NCI-H524 treated with DMSO at 0.1 percent for 48 hours (cell line): ENCODE measurements around the gene CHIT1.
"Not testable (repeated sequence)": the region's sequence is repeated elsewhere in the genome, so short reads cannot be mapped to it uniquely, and the experiment has no call there.

Source experiments
- DNase-seq: peaks from one replicate; lab custom pipeline; 2025; lab: John Stamatoyannopoulos, UW

CHIT1 gene

DNA sequence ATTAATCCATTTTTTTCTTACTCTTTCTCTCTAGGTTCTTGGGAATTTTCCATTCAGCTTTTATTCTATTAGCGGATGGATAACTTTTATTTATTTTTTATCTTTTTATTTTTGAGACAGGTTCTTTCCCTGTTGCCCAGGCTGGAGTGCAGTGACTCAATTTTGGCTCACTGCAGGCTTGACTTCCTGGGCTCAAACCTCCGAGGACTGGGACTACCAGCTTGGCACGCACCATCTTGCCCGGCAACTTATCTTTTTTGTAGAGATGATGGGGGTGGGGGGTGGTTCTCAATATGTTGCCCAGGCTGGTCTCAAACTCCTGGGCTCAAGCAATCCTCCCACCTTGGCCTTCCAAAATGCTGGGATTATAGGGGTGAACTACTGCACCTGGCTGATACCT lies 36.1 kb upstream of the CHIT1 start:
- DNase-seq: no peak

DNA sequence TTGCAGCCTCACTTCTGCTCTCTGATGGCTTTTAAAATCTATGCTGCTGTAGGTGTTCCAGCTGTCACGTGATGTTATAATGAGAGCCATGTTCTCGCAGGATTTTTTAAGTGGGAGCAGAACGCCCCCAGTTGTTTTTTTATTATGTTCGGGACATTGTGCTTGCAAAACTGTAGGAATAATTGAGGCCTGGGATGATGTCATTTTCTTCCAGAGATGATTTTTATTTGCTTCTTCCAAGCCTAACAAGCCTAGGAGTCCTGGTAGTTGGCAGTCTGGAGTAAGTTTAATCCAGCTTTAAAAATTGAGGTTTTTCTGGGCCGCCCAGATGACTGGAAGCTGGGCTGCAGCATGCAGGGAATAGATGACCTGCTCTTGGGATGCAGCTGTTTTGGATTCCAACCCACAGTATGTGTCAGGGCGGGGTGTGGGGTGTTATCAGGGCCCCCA lies 34.6 kb upstream of the CHIT1 start:
- no peak for DNase-seq

DNA sequence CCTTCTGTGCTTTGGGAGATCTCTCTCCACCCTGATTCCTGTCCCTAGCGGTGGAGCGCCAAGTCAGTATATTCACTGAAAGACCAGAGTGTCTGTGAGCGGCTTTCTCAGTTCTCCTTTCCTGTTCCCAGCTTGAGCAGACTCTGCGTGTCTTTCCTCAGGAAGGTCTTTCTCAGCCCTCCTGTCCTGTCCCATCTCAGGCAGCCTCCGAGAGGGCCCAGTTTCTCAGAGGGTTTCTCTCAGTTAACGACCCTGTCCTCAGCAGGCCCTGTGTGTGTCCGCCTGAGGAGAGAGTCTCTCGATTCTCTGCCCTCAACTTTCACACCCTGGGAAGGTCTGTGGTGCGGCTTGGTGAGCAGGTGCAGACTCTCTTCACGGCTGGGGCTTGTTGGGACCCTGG lies 34.0 kb upstream of the CHIT1 start:
- no peak for DNase-seq

GRCh38 chr1:203256636-203257035 lies 27.2 kb upstream of the CHIT1 start:
- not testable (repeated sequence) for DNase-seq

DNA sequence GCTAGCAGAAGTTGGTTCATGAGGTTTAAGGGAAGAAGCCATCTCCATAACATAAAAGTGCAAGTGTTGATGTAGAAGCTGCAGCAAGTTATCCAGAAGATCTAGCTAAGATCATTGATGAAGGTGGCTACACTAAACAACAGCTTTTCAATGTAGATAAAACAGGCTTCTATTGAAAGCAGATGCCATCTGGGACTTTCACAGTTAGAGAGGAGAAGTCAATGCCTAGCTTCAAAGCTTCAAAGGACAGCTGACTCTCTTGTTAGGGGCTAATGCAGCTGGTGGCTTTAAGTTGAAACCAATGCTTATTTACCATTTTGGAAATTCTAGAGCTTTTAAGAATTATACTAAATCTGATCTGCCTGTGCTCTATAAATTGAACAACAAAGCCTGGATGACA lies 25.3 kb upstream of the CHIT1 start:
- not testable (repeated sequence) for DNase-seq

GRCh38 chr1:203252678-203253077 lies 23.2 kb upstream of the CHIT1 start:
- peak; percentile 98 for DNase-seq

- DNase-seq: no peak
Observed at GRCh38 chr1:203251466-203251865, 22.0 kb upstream of the CHIT1 start.

DNA sequence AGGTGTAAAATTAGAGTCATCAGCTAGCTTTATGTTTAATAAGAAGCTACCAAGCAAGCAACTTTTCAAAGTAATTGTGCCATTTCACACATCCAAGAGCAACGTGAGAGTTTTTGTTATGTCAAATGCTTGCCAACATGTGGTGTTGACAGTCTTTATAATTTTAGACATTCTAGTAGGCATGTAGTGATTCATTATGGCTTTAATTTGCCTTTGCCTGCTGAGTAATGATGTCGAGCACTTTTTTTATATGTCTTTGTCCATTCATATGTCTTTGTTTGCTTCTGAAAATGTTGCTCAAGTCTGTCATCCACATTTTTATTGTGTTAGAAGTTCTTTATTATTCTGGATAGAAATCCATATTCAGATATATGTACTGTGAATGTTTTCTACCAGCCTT lies 21.4 kb upstream of the CHIT1 start:
- no peak for DNase-seq

DNA sequence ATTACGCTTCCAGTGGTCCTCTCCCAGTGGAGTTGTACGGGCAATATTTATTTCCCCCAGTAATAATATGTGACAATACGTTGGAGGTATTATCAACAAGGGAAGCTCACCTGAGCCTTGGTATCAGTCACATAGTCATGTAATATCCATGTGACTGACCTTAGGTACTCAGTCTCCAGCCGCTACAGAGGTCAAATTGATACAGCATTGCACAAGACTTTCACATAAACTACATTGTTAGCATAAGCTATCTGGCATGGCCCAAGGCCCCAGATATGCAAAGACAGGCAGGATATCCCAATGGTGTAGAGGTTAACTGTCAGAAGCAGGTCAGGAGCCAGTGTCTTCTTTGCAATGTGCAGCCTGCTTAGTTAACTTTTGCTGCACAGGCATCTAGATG lies 15.3 kb upstream of the CHIT1 start:
- no peak for DNase-seq

DNA sequence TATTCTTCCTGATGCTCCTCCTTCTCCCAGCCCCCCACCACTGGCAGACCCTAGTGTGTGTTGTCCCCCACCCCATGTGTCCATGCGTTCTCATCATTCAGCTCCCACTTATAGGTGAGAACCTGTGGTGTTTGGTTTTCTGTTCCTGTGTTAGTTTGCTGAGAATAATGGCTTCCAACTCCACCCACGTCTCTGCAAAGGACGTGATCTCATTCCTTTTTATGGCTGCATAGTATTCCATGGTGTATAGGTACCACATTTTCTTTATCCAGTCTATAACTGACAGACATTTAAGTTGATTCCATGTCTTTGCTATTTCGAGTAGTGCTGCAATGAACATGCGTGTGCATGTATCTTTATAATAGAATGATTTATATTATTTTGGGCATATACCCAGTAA lies 12.2 kb upstream of the CHIT1 start:
- not testable (repeated sequence) for DNase-seq

GRCh38 chr1:203239526-203240305 lies 10.2 kb upstream of the CHIT1 start:
- DNase-seq: no peak

- DNase-seq: no peak
Observed at GRCh38 chr1:203239081-203239480, 9.6 kb upstream of the CHIT1 start.

- no peak for DNase-seq
Observed at GRCh38 chr1:203238535-203238934, 9.1 kb upstream of the CHIT1 start.

DNA sequence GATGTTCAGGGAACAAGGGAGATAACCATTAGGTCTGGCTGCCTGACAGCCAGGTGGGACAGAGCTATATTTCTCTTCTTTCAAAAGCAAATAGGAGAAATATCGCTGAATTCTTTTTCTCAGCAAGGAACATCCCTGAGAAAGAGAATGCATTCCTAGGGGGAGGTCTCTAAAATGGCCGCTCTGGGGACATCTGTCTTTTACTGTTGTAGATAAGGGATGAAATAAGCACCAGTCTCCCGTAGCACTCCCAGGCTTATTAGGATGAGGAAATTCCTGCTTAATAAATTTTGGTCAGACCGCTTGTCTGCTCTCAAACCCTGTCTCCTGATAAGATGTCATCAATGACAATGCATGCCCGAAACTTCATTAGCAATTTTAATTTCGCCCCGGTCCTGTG lies 5.4 kb upstream of the CHIT1 start:
- DNase-seq: not testable (repeated sequence)

DNA sequence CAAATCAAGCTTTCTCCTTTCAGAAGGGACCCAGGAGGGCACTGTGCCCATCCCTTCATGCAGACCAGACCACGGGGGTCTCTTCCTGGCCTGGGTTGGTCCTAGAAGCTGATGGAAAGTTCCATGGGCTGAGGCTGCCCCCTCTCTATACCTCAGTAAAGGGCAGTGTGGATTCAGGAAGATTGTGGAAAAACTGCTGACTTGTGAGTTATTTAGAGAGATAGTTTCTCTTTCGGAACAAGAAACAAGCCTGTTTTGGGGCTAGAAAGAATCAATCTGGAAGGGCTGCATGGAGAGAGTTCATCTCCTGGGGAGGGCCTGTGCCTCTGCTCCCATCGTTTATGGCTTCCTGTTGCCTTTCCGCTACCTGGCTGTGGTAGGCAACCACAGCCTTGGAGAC lies 803 bp downstream of the CHIT1 start:
- no peak for DNase-seq

GRCh38 chr1:203227371-203228083 lies 1.9 kb downstream of the CHIT1 start:
- no peak for DNase-seq

DNA sequence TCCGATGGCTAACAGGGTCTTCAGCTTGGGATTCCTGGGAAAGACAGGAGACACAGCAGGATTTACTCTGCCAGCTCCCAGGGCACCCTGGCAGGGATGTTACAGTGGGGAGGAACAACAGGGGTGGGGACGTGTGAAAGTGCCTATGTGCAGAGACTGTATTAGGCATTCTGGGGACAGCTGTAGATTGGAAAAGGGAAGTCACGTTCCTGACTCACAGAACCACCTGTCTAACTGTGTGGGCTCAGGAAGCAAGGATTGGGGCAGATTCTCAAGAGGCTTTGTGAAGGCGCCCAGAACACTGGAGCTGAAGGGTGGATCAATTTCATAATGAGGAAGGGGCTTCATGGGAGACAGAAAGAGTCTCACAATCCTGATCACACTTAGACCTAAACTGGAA lies 4.4 kb downstream of the CHIT1 start:
- no peak for DNase-seq

GRCh38 chr1:203223012-203223775 lies 6.3 kb downstream of the CHIT1 start:
- DNase-seq: no peak

DNA sequence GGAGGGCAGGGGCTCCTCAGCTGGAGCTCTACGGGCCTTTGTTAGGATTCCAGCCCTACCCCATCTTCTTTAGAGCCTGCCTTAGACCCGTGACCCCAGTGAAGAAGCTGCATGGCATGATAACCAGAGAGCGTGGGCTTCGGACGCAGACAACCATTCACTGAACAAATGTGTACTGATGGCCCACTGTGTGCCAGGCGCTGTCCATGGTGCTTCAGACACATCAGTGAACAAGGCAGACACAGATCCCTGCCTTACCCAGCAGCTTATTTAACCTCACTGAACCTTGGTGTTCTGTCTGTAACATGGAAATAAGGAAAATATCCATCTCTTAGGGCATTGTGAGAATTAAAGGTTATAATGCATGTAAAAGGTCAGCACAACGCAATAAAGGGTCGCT lies 9.5 kb downstream of the CHIT1 start:
- no peak for DNase-seq

- DNase-seq: no peak
Observed at GRCh38 chr1:203219171-203219570, 10.3 kb downstream of the CHIT1 start.

GRCh38 chr1:203217668-203218067 lies 11.8 kb downstream of the CHIT1 start:
- no peak for DNase-seq

DNA sequence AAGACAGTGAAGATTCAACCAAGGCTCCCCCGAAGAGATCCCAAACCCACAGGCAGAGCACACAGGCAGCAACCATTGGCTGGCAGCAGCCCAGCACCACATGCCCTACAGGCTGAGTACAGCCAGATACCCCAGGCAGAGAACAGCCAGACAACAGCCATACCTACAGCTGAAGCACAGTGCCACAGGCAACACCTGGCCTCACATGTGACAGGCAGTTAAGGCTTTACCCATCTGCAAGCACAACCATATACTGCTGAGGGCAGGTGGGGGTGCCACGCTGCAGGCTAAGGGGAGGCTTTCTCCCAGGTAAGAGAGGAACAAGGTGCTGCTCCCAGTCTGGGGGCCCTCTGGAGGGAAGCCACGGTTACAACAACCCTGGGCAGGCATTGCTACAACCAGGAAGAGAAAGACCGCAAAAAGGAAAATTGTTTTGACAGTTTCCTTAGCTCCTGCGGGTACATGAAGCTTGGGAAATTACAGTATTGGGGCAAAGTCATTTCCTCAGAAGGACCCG lies 12.3 kb downstream of the CHIT1 start:
- DNase-seq: no peak
